ENCODE measurements around the gene DMWD.

DNA sequence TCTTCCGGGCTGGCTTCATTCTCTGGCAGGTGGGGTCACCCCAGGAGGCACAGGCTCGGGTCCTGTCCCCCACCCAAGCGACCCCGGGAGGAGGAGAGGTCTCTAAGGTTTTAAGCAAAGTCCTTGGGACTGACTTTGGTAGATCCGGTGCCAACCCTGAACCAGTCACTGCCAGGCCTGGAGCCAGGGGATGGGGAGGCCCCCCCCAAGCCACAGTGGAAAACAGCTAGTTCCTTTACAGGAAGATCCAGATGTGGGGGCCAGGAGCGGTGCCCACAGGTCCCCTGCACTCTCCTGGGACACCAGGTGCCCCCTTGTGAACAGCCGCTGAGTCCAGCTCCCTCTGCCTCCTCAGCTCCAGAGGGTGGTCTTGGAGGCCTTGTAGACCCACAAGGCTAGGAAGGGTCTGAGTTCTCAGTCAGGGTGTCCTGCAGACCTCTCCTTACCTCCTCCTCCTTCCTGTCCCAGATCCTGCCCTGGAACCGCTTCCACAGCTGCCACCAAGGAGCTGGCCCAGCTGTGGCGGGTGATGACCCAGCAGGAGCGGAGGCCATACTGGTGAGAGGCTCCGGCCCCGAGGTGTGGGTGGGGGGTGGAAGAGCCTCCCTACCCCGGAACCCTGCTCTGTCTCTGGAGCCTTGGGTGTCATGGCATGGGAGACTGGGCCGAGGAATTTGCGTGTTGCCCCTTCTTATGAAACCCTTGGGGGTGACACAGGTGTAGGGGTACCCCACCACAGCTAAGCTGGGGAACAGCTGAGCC lies 29.6 kb downstream of the DMWD start:
- TF ChIP-seq POLR2A (IDR thresholded peaks at IDR 0.05; ENCODE audit: low read depth, low read length) (no peak), POLR2AphosphoS5 (IDR thresholded peaks at IDR 0.05; ENCODE audit: low read depth, low read length) (no peak)

All from GM12892 (cell line).